IPS DF 19.7 (cell line): ENCODE measurements around the gene RP9.

Experiments used
- DNase-seq: peaks from one replicate; pipeline ENCODE4 v3.0.0-alpha.2; 2013; ENCODE audit warnings: low read depth, low spot score

RP9 gene

GRCh38 chr7:33062782-33063443 lies 46.3 kb downstream of the RP9 start:
- peak; percentile 87 for DNase-seq

- no peak for DNase-seq
Measured at GRCh38 chr7:33062023-33062781, 47.0 kb downstream of the RP9 start, which contains the start of gene NT5C3A. TSS of gene NT5C3A (minus strand) at chr7:33062776. CDS start at chr7:33062705, 71 bp downstream.

- DNase-seq: no peak
Measured at GRCh38 chr7:33061282-33061937, 47.8 kb downstream of the RP9 start.

GRCh38 chr7:33059635-33060034 lies 49.6 kb downstream of the RP9 start:
- no peak for DNase-seq

- no peak for DNase-seq
Measured at GRCh38 chr7:33055158-33055557, 54.0 kb downstream of the RP9 start.

- no peak for DNase-seq
Measured at GRCh38 chr7:33054261-33054964, 54.8 kb downstream of the RP9 start.

GRCh38 chr7:33053721-33054120 lies 55.5 kb downstream of the RP9 start:
- no peak for DNase-seq

GRCh38 chr7:33050535-33051318 lies 58.5 kb downstream of the RP9 start:
- no peak for DNase-seq

GRCh38 chr7:33048704-33049103 lies 60.5 kb downstream of the RP9 start:
- no peak for DNase-seq

- no peak for DNase-seq
Measured at GRCh38 chr7:33048257-33048656, 60.9 kb downstream of the RP9 start.

GRCh38 chr7:33044986-33045385 lies 64.2 kb downstream of the RP9 start:
- DNase-seq: no peak
